ENCODE results near the gene BABAM2.

GRCh38 chr2:28345619-28346018, 455.1 kb downstream of the BABAM2 start:
- TF ChIP-seq SUZ12 (IDR thresholded peaks at IDR 0.05) (no peak), ARNT (IDR thresholded peaks at IDR 0.05) (no peak), ZNF384 (IDR thresholded peaks at IDR 0.05) (no peak), SP1 (IDR thresholded peaks at IDR 0.05) (no peak), NFRKB (IDR thresholded peaks at IDR 0.05) (no peak), TARDBP (IDR thresholded peaks at IDR 0.05) (no peak), BHLHE40 (IDR thresholded peaks at IDR 0.05; ENCODE audit: borderline replicate concordance) (no peak), FOXA1 (IDR thresholded peaks at IDR 0.05) (no peak), CTBP1 (IDR thresholded peaks at IDR 0.05; ENCODE audit: borderline replicate concordance) (no peak), PKNOX1 (IDR thresholded peaks at IDR 0.05) (no peak), L3MBTL2 (conservative IDR thresholded peaks at IDR 0.05) (no peak), HDGF (IDR thresholded peaks at IDR 0.05; ENCODE audit: borderline replicate concordance) (no peak)

Data from HEK293T (cell line).